HCT116 (cell line): ENCODE data around the gene USP15. TPM values are rescaled to one million over a fixed set of nuclear protein-coding genes. Genes with fewer than 3 reads are reported as not detected.

ENCODE experiments used
- ATAC-seq: fragments of 200-7000 bp; cut with Tn5 transposase; 2 replicates; pipeline ENCODE4 v1.9.1; 2020; ENCODE audit warnings: mild to moderate bottlenecking, moderate library complexity
- BruUV-seq: library from RNA; stranded (reverse); fragments of 400-500 nt; replicated peaks from 2 replicates; lab custom pipeline; 2021; lab: Mats Ljungman, UMichigan
- CTCF ChIA-PET: fragments of 300-600 bp; sonication (Branson Sonifier 250); formaldehyde crosslinking; loops from one replicate; lab custom pipeline; 2021; ENCODE audit warnings: antibody characterized with exemption; lab: Charles Lee
- POLR2A ChIA-PET: fragments of 300-600, 350-600 bp; sonication (Branson Sonifier 250); formaldehyde crosslinking; loops from one replicate; lab custom pipeline; 2021; ENCODE audit warnings: antibody characterized with exemption; lab: Charles Lee
- RAD21 ChIA-PET, 2 experiments: fragments of 300-600 bp; sonication (Branson Sonifier 250); formaldehyde crosslinking; loops; one replicate each; lab custom pipeline; 2023; ENCODE audit warnings: low total read pairs in 2 of 2; ENCODE audit not compliant: uncharacterized antibody in 2 of 2, unreplicated experiment in 2 of 2, low non-redundant PET in 1 of 2; lab: Charles Lee
- DNase-seq: peaks from one replicate; pipeline ENCODE4 v3.0.0-alpha.2; 2010; ENCODE audit warnings: low read depth, low spot score
- H2AFZ ChIP-seq: fragments of 200-600 bp; shearing (Covaris generic), sonication (generic); 2 replicates; pipeline ENCODE4 v1.6.1; 2017; ENCODE audit warnings: low read depth, mixed run types, mixed read lengths, antibody characterized with exemption, low read length; ENCODE audit not compliant: poor library complexity, severe bottlenecking
- H3K27ac ChIP-seq: 2 replicates; pipeline ENCODE4 v1.5.1; 2012; ENCODE audit warnings: low read depth, low read length
- H3K27me3 ChIP-seq: fragments of 200-600 bp; sonication (generic); 2 replicates; pipeline ENCODE4 v1.6.1; 2016; ENCODE audit warnings: mixed run types, low read length, mixed read lengths; ENCODE audit not compliant: insufficient read depth
- H3K36me3 ChIP-seq, 2 experiments: fragments of 200-500 bp in 1 of 2; fragments of 200-600 bp in 1 of 2; sonication (Bioruptor generic) in 1 of 2; sonication (generic) in 1 of 2; 2 replicates each; pipeline versions ENCODE4 v1.5.1 to v1.6.1; 2014 to 2016; ENCODE audit warnings: low read length in 2 of 2, inconsistent platforms in 1 of 2, mixed read lengths in 1 of 2, mixed run types in 1 of 2; ENCODE audit not compliant: insufficient read depth in 2 of 2, control insufficient read depth in 1 of 2
- H3K4me1 ChIP-seq, 2 experiments: fragments of 200-600 bp in 1 of 2; sonication (generic) in 1 of 2; 2 replicates each; pipeline versions ENCODE4 v1.5.1 to v1.6.1; 2012 to 2017; ENCODE audit warnings: low read length in 2 of 2, inconsistent platforms in 1 of 2, mild to moderate bottlenecking in 1 of 2, mixed read lengths in 1 of 2, mixed run types in 1 of 2, moderate library complexity in 1 of 2; ENCODE audit not compliant: insufficient read depth in 2 of 2, control insufficient read depth in 1 of 2
- H3K4me2 ChIP-seq: fragments of 200-600 bp; sonication (generic); 2 replicates; pipeline ENCODE4 v1.6.1; 2017; ENCODE audit warnings: mixed run types, low read length, mixed read lengths
- H3K4me3 ChIP-seq, 2 experiments: fragments of 200-600 bp in 1 of 2; sonication (generic) in 1 of 2; replicated peaks in 1 of 2; 2 replicates each; pipeline ENCODE4 v1.5.1; 2011 to 2016; ENCODE audit warnings: low read length in 2 of 2, control low read depth in 1 of 2, low read depth in 1 of 2, mild to moderate bottlenecking in 1 of 2, mixed read lengths in 1 of 2, mixed run types in 1 of 2
- H3K79me2 ChIP-seq: fragments of 200-600 bp; sonication (generic); 2 replicates; pipeline ENCODE4 v1.6.1; 2017; ENCODE audit warnings: mild to moderate bottlenecking, mixed run types, low read length, moderate library complexity, mixed read lengths; ENCODE audit not compliant: insufficient read depth
- H3K9ac ChIP-seq: fragments of 200-600 bp; sonication (generic); 2 replicates; pipeline ENCODE4 v1.6.1; 2016; ENCODE audit warnings: low read length, mixed read lengths
- H3K9me2 ChIP-seq: fragments of 200-600 bp; sonication (generic), shearing (Covaris generic); 2 replicates; pipeline ENCODE4 v1.6.1; 2017; ENCODE audit warnings: mixed run types, mild to moderate bottlenecking, moderate library complexity; ENCODE audit not compliant: insufficient read depth
- H3K9me3 ChIP-seq, 2 experiments: fragments of 200-500 bp in 1 of 2; fragments of 200-600 bp in 1 of 2; sonication (Bioruptor generic) in 1 of 2; sonication (generic) in 1 of 2; 2 replicates each; pipeline ENCODE4 v1.6.1; 2014 to 2017; ENCODE audit warnings: low read length in 2 of 2, mixed read lengths in 2 of 2, inconsistent platforms in 1 of 2, low read depth in 1 of 2, mild to moderate bottlenecking in 1 of 2, mixed run types in 1 of 2, moderate library complexity in 1 of 2; ENCODE audit not compliant: control insufficient read depth in 1 of 2, insufficient read depth in 1 of 2
- H4K20me1 ChIP-seq: fragments of 200-600 bp; sonication (generic), shearing (Covaris generic); 2 replicates; pipeline ENCODE4 v1.6.1; 2017; ENCODE audit warnings: mixed run types, mild to moderate bottlenecking, moderate library complexity; ENCODE audit not compliant: insufficient read depth
- ATF3 ChIP-seq: IDR thresholded peaks from 2 replicates; pipeline ENCODE4 v1.6.1; 2012
- CEBPB ChIP-seq: IDR thresholded peaks from 2 replicates; pipeline ENCODE4 v1.6.1; 2012; ENCODE audit warnings: low read depth
- CTCF ChIP-seq, 3 experiments: fragments of 200-600 bp in 1 of 3; sonication (generic) in 1 of 3; IDR thresholded peaks in 2 of 3; conservative IDR thresholded peaks in 1 of 3; 2 replicates each; pipeline ENCODE4 v1.5.1; 2012 to 2017; ENCODE audit warnings: low read depth in 2 of 3, low read length in 2 of 3, antibody characterized with exemption in 1 of 3, borderline replicate concordance in 1 of 3, control low read depth in 1 of 3, mild to moderate bottlenecking in 1 of 3, mixed read lengths in 1 of 3, mixed run types in 1 of 3, moderate library complexity in 1 of 3; ENCODE audit not compliant: insufficient read depth in 1 of 3
- EGR1 ChIP-seq: IDR thresholded peaks from 2 replicates; pipeline ENCODE4 v1.6.1; 2012; ENCODE audit warnings: low read depth
- ELF1 ChIP-seq: IDR thresholded peaks from 2 replicates; pipeline ENCODE4 v1.6.1; 2012; ENCODE audit warnings: low read depth, borderline replicate concordance
- EZH2phosphoT487 ChIP-seq: fragments of 200-600 bp; IDR thresholded peaks from 2 replicates; pipeline ENCODE4 v1.6.1; 2018; ENCODE audit warnings: antibody characterized with exemption, borderline replicate concordance
- FOSL1 ChIP-seq: IDR thresholded peaks from 2 replicates; pipeline ENCODE4 v1.6.1; 2012; ENCODE audit warnings: low read depth
- POLR2A ChIP-seq: IDR thresholded peaks from 2 replicates; pipeline ENCODE4 v1.7.0; 2011; ENCODE audit warnings: borderline replicate concordance; ENCODE audit not compliant: insufficient read depth, insufficient read length; ENCODE audit errors: extremely low read depth
- POLR2AphosphoS5 ChIP-seq: IDR thresholded peaks from 2 replicates; pipeline ENCODE4 v1.6.1; 2011; ENCODE audit warnings: mild to moderate bottlenecking, low read depth, low read length, moderate library complexity
- RAD21 ChIP-seq: IDR thresholded peaks from 2 replicates; pipeline ENCODE4 v1.6.1; 2012; ENCODE audit warnings: low read depth, mild to moderate bottlenecking
- REST ChIP-seq: IDR thresholded peaks from 2 replicates; pipeline ENCODE4 v1.6.1; 2012; ENCODE audit warnings: low read depth
- SIN3A ChIP-seq: IDR thresholded peaks from 2 replicates; pipeline ENCODE4 v1.6.1; 2012; ENCODE audit warnings: low read depth
- SRF ChIP-seq: IDR thresholded peaks from 2 replicates; pipeline ENCODE4 v1.6.1; 2012; ENCODE audit warnings: low read depth
- TCF7L2 ChIP-seq: IDR thresholded peaks from 2 replicates; pipeline ENCODE4 v1.7.0; 2011; ENCODE audit warnings: borderline replicate concordance, inconsistent platforms; ENCODE audit not compliant: insufficient read depth, insufficient read length; ENCODE audit errors: extremely low read depth
- YY1 ChIP-seq: IDR thresholded peaks from 2 replicates; pipeline ENCODE4 v1.6.1; 2011; ENCODE audit warnings: low read length, low read depth, moderate library complexity, mild to moderate bottlenecking; ENCODE audit not compliant: insufficient replicate concordance; ENCODE audit errors: extremely low read depth
- ZFX ChIP-seq: fragments of 450-650 bp; IDR thresholded peaks from 2 replicates; pipeline ENCODE4 v1.6.1; 2017
- intact Hi-C: fragments of 100-400 bp; cut with micrococcal nuclease; formaldehyde crosslinking; loops from 2 replicates; pipeline ENCODE4 v1.10.0; 2022
- total RNA-seq: library from RNA; stranded (reverse); gene quantifications from one replicate; pipeline ENCODE4 v1.2.1, GENCODE V29; 2021; ENCODE audit not compliant: unreplicated experiment

The USP15 gene
- total RNA-seq, 1 experiment from 2014 or later: 49.5 TPM

- TF ChIP-seq ELF1 (no peak), POLR2A (no peak), TCF7L2 (no peak), RAD21 (no peak), ZFX (no peak), CEBPB (no peak), EGR1 (no peak), REST (no peak), EZH2phosphoT487 (no peak)
Measured at GRCh38 chr12:62282057-62282774, 22.0 kb downstream of the USP15 start (continued).

GRCh38 chr12:62284749-62285148 is 24.5 kb downstream of the USP15 start:
- Histone ChIP-seq H4K20me1 (peaks cover 14% of the 10 kb centered on the region; the same call in 1 of the 2 replicates), H3K4me2 (no peak overlapping the region), H3K9ac (no peak overlapping the region), H3K79me2 (peaks cover 99% of the 10 kb centered on the region), H3K9me3 (no peaks in the 10 kb centered on the region), H3K9me2 (no peaks in the 10 kb centered on the region), H3K36me3 (no peaks in the 10 kb centered on the region), H3K4me3 (no peak overlapping the region), H3K27ac (no peak overlapping the region), H3K27me3 (no peaks in the 10 kb centered on the region), H3K4me1 (no peaks in the 10 kb centered on the region), H2AFZ (no peak overlapping the region)
- ATAC-seq (no peak), DNase-seq (no peak)
- ChIA-PET POLR2A (no interaction called here), CTCF (no interaction called here), RAD21 (no interaction called here)
- intact Hi-C loops: no loop called here
- no TSS peak for BruUV-seq
- TF ChIP-seq REST: no peak
- TF ChIP-seq CTCF (IDR thresholded peaks at IDR 0.05 in 2 of 3, conservative IDR thresholded peaks at IDR 0.05 in 1 of 3; ENCODE audit: borderline replicate concordance in 1 of 3, insufficient read depth in 1 of 3, low read depth in 2 of 3, low read length in 2 of 3): no peak
- TF ChIP-seq TCF7L2: no peak
- no peak for TF ChIP-seq SIN3A
- TF ChIP-seq ZFX: no peak
- TF ChIP-seq FOSL1: no peak
- TF ChIP-seq SRF: no peak
- TF ChIP-seq POLR2AphosphoS5: no peak
- TF ChIP-seq ATF3: no peak
- TF ChIP-seq YY1: no peak
